Ascending aorta (tissue), 2 donors: Measurements from ENCODE around the gene MLLT6. TPM values are rescaled to one million over a fixed set of nuclear protein-coding genes. Genes with fewer than 3 reads are reported as not detected.

Source experiments
- DNase-seq, 2 donors: peaks; one replicate each; pipeline ENCODE4 v3.0.0-alpha.2; 2019; ENCODE audit warnings: low spot score in 2 of 2
- H3K27ac ChIP-seq, 2 donors: fragments of 200-600 bp; sonication (generic); one replicate each; pipeline ENCODE4 v1.5.1; 2016 to 2017; ENCODE audit warnings: mild to moderate bottlenecking in 1 of 2
- H3K27me3 ChIP-seq: fragments of 200-600 bp; sonication (generic); one replicate; pipeline ENCODE4 v1.5.1; 2017
- H3K36me3 ChIP-seq, 2 donors: fragments of 200-600 bp; sonication (generic); one replicate each; pipeline ENCODE4 v1.5.1; 2016
- H3K4me1 ChIP-seq, 2 donors: fragments of 200-600 bp; sonication (generic); one replicate each; pipeline ENCODE4 v1.5.1; 2016 to 2017; ENCODE audit warnings: mild to moderate bottlenecking in 1 of 2
- H3K4me3 ChIP-seq, 2 donors: fragments of 200-600 bp; sonication (generic); one replicate each; pipeline ENCODE4 v1.5.1; 2016 to 2017; ENCODE audit warnings: mild to moderate bottlenecking in 1 of 2
- H3K9me3 ChIP-seq, 2 donors: fragments of 200-600 bp; sonication (generic); one replicate each; pipeline ENCODE4 v1.5.1; 2016
- intact Hi-C: fragments of 100-400 bp; cut with DNase I; formaldehyde crosslinking; loops from one replicate; pipeline ENCODE4 v1.15.1; 2023
- total RNA-seq: library from RNA; depleted of rRNA; stranded (reverse); fragments of >200 nt; gene quantifications from one replicate; pipeline ENCODE4 v1.1.0, GENCODE V29; 2016
- TF ChIP-seq, protein P1 (sequence below), 3 experiments: fragments of 200-600 bp in 2 of 3; fragments of 450-650 bp in 1 of 3; sonication (generic) in 2 of 3; IDR thresholded peaks; one replicate each; pipeline ENCODE4 v1.5.1; 2016 to 2019; ENCODE audit warnings: antibody characterized with exemption in 3 of 3, mild to moderate bottlenecking in 1 of 3, moderate library complexity in 1 of 3

Gene MLLT6
- total RNA-seq, 1 donor from 2014 or later = 100 TPM

DNA sequence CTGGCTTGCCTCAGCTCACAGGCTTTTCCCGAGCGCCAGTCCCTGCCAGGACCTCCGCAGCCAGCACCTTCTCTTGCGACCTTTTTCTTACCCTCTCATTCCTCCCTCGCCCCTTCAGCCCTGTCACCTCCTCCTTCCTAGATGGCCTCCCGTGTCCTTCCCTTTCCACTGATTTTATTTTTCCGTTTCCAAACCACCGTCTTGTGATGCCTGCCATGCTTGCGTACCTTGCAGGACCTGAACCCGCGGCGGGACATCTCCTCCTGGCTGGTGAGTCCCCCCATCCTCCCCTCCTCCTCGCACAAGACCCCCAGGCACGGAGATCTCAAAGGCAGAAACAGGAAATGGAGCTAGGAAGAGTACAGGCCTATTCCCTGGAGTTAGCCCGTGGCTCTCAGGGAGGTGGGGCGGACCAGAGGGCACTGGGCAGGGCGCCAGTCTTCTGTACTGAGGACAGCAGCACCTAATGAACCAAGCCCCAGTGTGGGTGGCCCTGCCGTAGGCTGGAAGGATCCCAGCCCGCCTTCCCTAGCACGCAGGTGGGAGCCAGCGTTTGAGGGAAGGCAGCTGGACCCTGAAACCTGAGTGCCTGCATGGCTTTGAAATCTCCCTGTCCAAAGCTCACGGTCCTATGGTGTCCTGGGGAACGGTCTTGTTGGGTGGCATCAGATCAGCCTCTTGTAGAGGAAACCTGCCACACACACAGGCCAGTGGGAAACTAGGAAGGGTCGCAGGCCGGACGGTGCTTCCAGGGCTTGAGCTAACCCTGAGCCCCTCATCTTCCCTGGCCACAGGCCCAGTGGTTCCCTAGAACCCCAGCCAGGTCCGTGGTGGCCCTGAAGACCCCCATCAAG lies 25.7 kb downstream of the MLLT6 start:
- intact Hi-C loops = loop anchor here (1.0 to 5.0 kb wide), 4 partner anchors 18 to 53 kb away; partner anchors contain the start of genes PCGF2 and PSMB3
- peaks cover 5 to 24% of the 10 kb centered on the region in 2 donors for H3K4me1 ChIP-seq
- DNase-seq = peak in 1 of 2 donors; percentile 81
- H3K27ac ChIP-seq = peak overlapping the region; percentile 86 to 89
- TF ChIP-seq, protein P1, sequence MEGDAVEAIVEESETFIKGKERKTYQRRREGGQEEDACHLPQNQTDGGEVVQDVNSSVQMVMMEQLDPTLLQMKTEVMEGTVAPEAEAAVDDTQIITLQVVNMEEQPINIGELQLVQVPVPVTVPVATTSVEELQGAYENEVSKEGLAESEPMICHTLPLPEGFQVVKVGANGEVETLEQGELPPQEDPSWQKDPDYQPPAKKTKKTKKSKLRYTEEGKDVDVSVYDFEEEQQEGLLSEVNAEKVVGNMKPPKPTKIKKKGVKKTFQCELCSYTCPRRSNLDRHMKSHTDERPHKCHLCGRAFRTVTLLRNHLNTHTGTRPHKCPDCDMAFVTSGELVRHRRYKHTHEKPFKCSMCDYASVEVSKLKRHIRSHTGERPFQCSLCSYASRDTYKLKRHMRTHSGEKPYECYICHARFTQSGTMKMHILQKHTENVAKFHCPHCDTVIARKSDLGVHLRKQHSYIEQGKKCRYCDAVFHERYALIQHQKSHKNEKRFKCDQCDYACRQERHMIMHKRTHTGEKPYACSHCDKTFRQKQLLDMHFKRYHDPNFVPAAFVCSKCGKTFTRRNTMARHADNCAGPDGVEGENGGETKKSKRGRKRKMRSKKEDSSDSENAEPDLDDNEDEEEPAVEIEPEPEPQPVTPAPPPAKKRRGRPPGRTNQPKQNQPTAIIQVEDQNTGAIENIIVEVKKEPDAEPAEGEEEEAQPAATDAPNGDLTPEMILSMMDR (IDR thresholded peaks at IDR 0.05) = no peak
- peaks cover 0 to 17% of the 10 kb centered on the region in 2 donors for H3K36me3 ChIP-seq
- H3K9me3 ChIP-seq = no peaks in the 10 kb centered on the region
- no peaks in the 10 kb centered on the region for H3K27me3 ChIP-seq
- peak overlapping the region; percentile 89 to 93 for H3K4me3 ChIP-seq

DNA sequence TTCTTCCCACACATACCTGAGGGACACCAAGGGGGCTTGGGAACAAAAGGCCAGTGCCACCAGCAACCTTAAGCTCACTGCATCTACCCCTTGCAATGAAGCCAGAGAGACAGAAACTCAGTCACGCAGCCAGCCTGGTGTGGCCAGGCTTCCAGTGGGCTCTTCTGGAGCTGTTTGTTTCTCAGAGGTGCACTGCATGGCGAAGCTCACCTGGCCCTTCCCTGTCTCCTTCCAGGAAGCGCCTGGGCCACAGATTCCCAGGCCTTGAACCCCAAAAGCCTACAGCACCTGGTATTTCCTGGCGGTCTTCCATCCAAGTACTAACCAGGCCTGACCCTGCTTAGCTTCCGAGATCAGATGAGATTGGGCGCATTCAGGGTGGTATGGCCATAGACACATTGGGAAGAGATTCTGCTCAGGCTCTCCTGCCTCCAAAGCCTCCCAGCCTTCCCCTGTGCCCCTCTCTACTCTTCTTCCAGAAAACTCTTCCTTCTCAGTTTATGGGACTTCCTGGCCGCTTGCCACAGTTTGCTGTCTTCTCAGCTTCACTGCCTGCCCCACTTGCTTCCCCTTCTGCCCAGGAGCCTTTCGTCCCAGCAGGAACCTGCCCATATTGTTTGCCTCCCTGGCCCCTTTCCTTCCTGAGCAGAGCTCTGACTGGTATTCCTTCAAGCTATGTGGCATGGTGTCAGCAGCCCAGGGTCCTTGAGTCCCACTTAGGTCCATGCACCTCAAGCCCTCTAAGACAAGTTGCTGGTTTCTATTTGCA lies 26.6 kb downstream of the MLLT6 start:
- H3K36me3 ChIP-seq = peaks cover under 1 to 24% of the 10 kb centered on the region in 2 donors
- H3K4me3 ChIP-seq = peak overlapping the region in 1 of 2 donors; percentile 93
- no peaks in the 10 kb centered on the region for H3K9me3 ChIP-seq
- H3K27ac ChIP-seq = peak overlapping the region; percentile 86 to 89
- intact Hi-C loops = loop anchor here (5.0 kb wide), 1 partner anchor 54 kb away; no protein-coding TSS in a partner anchor
- no peaks in the 10 kb centered on the region for H3K27me3 ChIP-seq
- DNase-seq = no peak
- TF ChIP-seq, protein P1 (IDR thresholded peaks at IDR 0.05) = no peak
- H3K4me1 ChIP-seq = peaks cover 5 to 24% of the 10 kb centered on the region in 2 donors

DNA sequence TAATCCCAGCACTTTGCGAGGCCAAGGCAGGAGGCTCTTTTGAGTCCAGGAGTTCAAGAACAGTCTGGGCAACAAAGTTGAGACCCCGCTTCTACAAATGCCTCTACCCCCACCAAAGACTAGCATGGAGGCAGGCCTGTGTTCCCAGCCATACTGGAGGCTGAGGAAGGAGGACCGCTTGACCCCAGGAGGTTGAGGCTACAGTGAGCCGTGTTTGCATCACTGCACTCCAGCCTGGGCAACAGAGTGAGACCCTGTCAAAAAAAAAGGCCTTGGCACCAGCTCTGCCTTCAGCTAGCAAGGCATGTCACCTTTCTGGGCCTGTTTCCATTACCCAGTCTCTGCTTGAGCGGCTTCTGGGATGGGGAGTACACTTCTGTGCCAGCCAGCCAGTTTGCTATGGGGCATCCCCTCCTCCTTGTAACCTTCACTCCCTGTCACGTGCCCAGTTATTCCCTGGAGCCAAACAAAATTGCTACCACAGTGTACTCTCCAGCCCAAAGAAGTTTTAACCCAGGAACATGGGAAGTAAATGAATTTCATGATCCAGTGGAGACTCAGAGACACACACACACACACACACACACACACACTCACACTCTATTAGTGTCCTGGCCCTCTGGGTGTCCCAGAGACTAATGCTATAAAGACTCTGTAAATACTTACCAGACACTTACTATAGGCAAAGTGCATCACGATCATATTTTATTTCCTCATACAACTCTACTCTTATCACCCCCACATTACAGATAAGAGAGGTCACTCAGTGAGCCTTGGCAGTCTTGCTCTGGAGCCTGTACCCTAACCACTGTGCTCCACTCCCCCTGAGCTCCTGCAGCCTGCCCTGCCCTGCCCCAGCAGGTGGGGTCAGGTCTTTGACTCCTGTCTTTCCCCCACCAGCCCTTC lies 27.6 kb downstream of the MLLT6 start:
- Histone ChIP-seq H3K4me1 (peaks cover 5 to 24% of the 10 kb centered on the region in 2 donors), H3K9me3 (no peaks in the 10 kb centered on the region), H3K4me3 (no peak overlapping the region), H3K27ac (peak overlapping the region; percentile 86 to 89), H3K36me3 (peaks cover 6 to 33% of the 10 kb centered on the region in 2 donors), H3K27me3 (no peaks in the 10 kb centered on the region)
- DNase-seq = no peak
- TF ChIP-seq, protein P1 (IDR thresholded peaks at IDR 0.05) = no peak
- intact Hi-C loops = loop anchor here (5.0 kb wide), 1 partner anchor 55 kb away; no protein-coding TSS in a partner anchor

DNA sequence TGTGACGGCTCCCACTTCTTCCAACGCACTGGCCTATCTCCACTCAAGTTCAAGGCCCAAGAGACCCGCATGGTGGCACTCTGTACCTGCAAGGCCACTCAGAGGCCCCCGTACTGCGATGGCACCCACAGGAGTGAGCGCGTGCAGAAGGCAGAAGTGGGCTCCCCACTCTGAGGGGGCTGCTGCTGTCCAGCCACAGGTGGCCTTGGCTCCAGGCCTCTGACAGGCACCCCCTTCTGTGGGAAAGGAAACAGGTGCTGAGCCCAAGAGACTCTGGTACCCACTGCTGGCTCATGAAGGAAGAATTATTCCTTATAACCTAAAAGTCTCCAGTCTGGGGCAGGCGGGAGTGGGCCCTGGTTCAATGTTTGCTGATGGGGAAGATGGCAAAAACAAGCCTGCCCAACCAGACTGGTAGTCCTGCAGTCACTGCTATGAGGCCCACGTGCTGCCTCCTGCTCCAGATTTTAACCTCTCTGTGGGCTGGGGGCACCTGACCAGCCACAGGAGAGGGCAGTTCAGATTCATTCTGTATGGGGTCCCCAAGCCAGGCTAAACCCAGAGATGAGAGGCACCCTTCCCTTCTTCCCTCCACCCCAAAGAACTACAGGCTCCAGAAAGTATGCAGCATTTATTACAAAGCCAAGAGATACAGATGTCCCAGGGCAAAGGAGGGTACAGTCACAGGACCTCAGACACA lies 28.4 kb downstream of the MLLT6 start:
- Histone ChIP-seq H3K27me3 (no peaks in the 10 kb centered on the region), H3K27ac (peak overlapping the region in 1 of 2 donors; percentile 19), H3K4me3 (no peak overlapping the region), H3K9me3 (no peaks in the 10 kb centered on the region), H3K4me1 (peaks cover 5 to 24% of the 10 kb centered on the region in 2 donors), H3K36me3 (peaks cover 10 to 41% of the 10 kb centered on the region in 2 donors)
- TF ChIP-seq, protein P1 (IDR thresholded peaks at IDR 0.05) = no peak
- no peak for DNase-seq
- intact Hi-C loops = loop anchor here (5.0 kb wide), 1 partner anchor 56 kb away; no protein-coding TSS in a partner anchor
